ENCODE measurements around the gene PLA1A.
A peak's percentile ranks its signal among the peaks of the same experiment; 100 is the strongest.

Gene PLA1A

GRCh38 chr3:119630128-119630879 is 32.6 kb downstream of the PLA1A start:
- no peak overlapping the region for H3K27ac ChIP-seq (ENCODE audit: low read depth, low read length)
- H3K4me3 ChIP-seq (ENCODE audit: low read depth in 1 of 2, low read length in 2 of 2) = no peak overlapping the region
- no peaks in the 10 kb centered on the region for H3K9me3 ChIP-seq (ENCODE audit: low read length)
- no peaks in the 10 kb centered on the region for H3K36me3 ChIP-seq (ENCODE audit: insufficient read depth, low read length)
- H3K27me3 ChIP-seq (ENCODE audit: control insufficient read depth in 1 of 2, insufficient read depth in 2 of 2, low read length in 2 of 2) = no peaks in the 10 kb centered on the region
- no peak overlapping the region for H3K9ac ChIP-seq (ENCODE audit: low read length)
- no peaks in the 10 kb centered on the region for H3K4me1 ChIP-seq (ENCODE audit: insufficient read depth, low read length)

GRCh38 chr3:119630880-119631329 is 33.2 kb downstream of the PLA1A start:
- H3K4me1 ChIP-seq (ENCODE audit: insufficient read depth, low read length) = peaks cover under 1% of the 10 kb centered on the region
- H3K27ac ChIP-seq (ENCODE audit: low read depth, low read length) = no peak overlapping the region
- H3K9ac ChIP-seq (ENCODE audit: low read length) = no peak overlapping the region

DNA sequence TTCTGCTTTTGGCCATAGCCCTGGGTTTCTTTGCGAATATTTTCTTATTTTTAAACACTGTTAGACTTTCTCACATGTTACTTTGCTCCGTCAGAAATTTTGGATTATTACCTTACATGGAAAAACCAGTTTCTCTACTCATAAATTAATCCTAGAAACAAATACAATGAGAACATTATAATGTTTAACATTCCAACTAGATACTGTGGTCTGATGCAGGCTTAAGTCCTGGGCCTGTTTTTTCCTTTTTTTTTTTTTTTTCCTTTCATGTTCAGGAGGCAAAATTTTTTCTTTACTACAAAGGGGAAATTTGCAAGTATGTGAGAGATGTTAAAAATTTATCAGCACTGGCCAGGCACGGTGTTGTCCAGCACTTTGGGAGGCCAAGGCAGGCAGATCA is 33.8 kb downstream of the PLA1A start:
- Histone ChIP-seq H3K27ac (ENCODE audit: low read depth, low read length) (no peak overlapping the region), H3K36me3 (ENCODE audit: insufficient read depth, low read length) (no peaks in the 10 kb centered on the region), H3K4me1 (ENCODE audit: insufficient read depth, low read length) (peaks cover 5% of the 10 kb centered on the region), H3K9me3 (ENCODE audit: low read length) (no peaks in the 10 kb centered on the region), H3K27me3 (ENCODE audit: control insufficient read depth in 1 of 2, insufficient read depth in 2 of 2, low read length in 2 of 2) (no peaks in the 10 kb centered on the region), H3K4me3 (ENCODE audit: low read depth in 1 of 2, low read length in 2 of 2) (no peak overlapping the region), H3K9ac (ENCODE audit: low read length) (no peak overlapping the region)

More at GRCh38 chr3:119630880-119631329, 33.2 kb downstream of the PLA1A start:
- Histone ChIP-seq H3K36me3 (ENCODE audit: insufficient read depth, low read length) (no peaks in the 10 kb centered on the region), H3K4me3 (ENCODE audit: low read depth in 1 of 2, low read length in 2 of 2) (no peak overlapping the region), H3K9me3 (ENCODE audit: low read length) (no peaks in the 10 kb centered on the region), H3K27me3 (ENCODE audit: control insufficient read depth in 1 of 2, insufficient read depth in 2 of 2, low read length in 2 of 2) (no peaks in the 10 kb centered on the region)

GRCh38 chr3:119632216-119632615 is 34.5 kb downstream of the PLA1A start:
- Histone ChIP-seq H3K27ac (ENCODE audit: low read depth, low read length) (no peak overlapping the region), H3K4me1 (ENCODE audit: insufficient read depth, low read length) (peaks cover 5% of the 10 kb centered on the region)

DNA sequence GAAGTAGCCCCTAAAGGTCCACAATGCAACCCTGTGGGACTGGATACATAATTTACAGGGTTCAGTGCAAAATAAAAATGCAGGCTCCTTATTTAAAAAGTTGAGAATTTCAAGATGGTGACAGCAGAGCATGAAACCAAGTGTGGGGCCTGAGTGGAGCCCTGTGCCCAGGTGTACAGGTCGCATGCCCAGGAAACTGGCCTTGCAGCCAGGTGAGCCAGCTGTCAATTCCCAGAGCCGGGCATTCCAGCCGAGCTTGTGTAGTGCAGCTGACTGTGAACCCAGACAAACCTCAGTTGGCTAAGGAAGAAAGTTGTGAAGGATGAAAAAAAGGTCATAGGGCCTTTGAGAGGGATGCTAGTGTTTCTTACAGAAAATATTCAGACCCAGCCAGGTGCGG is 35.1 kb downstream of the PLA1A start:
- no peak overlapping the region for H3K9ac ChIP-seq (ENCODE audit: low read length)
- peaks cover 9% of the 10 kb centered on the region for H3K4me1 ChIP-seq (ENCODE audit: insufficient read depth, low read length)
- no peak overlapping the region for H3K4me3 ChIP-seq (ENCODE audit: low read depth in 1 of 2, low read length in 2 of 2)
- no peak overlapping the region for H3K27ac ChIP-seq (ENCODE audit: low read depth, low read length)
- peaks cover 5% of the 10 kb centered on the region for H3K36me3 ChIP-seq (ENCODE audit: insufficient read depth, low read length)
- no peaks in the 10 kb centered on the region for H3K9me3 ChIP-seq (ENCODE audit: low read length)
- no peaks in the 10 kb centered on the region for H3K27me3 ChIP-seq (ENCODE audit: control insufficient read depth in 1 of 2, insufficient read depth in 2 of 2, low read length in 2 of 2)

More at GRCh38 chr3:119632216-119632615, 34.5 kb downstream of the PLA1A start:
- no peaks in the 10 kb centered on the region for H3K27me3 ChIP-seq (ENCODE audit: control insufficient read depth in 1 of 2, insufficient read depth in 2 of 2, low read length in 2 of 2)
- H3K36me3 ChIP-seq (ENCODE audit: insufficient read depth, low read length) = peaks cover 4% of the 10 kb centered on the region
- no peaks in the 10 kb centered on the region for H3K9me3 ChIP-seq (ENCODE audit: low read length)
- no peak overlapping the region for H3K9ac ChIP-seq (ENCODE audit: low read length)
- no peak overlapping the region for H3K4me3 ChIP-seq (ENCODE audit: low read depth in 1 of 2, low read length in 2 of 2)

GRCh38 chr3:119635719-119636118 is 38.0 kb downstream of the PLA1A start:
- Histone ChIP-seq H3K27ac (ENCODE audit: low read depth, low read length) (no peak overlapping the region), H3K27me3 (ENCODE audit: control insufficient read depth in 1 of 2, insufficient read depth in 2 of 2, low read length in 2 of 2) (no peaks in the 10 kb centered on the region)

GRCh38 chr3:119636249-119636648 is 38.6 kb downstream of the PLA1A start:
- Histone ChIP-seq H3K9ac (ENCODE audit: low read length) (no peak overlapping the region), H3K27ac (ENCODE audit: low read depth, low read length) (no peak overlapping the region), H3K4me3 (ENCODE audit: low read depth in 1 of 2, low read length in 2 of 2) (no peak overlapping the region), H3K4me1 (ENCODE audit: insufficient read depth, low read length) (peaks cover 9% of the 10 kb centered on the region), H3K27me3 (ENCODE audit: control insufficient read depth in 1 of 2, insufficient read depth in 2 of 2, low read length in 2 of 2) (no peaks in the 10 kb centered on the region), H3K9me3 (ENCODE audit: low read length) (no peaks in the 10 kb centered on the region), H3K36me3 (ENCODE audit: insufficient read depth, low read length) (peaks cover 15% of the 10 kb centered on the region)

More at GRCh38 chr3:119635719-119636118, 38.0 kb downstream of the PLA1A start:
- Histone ChIP-seq H3K4me3 (ENCODE audit: low read depth in 1 of 2, low read length in 2 of 2) (no peak overlapping the region), H3K36me3 (ENCODE audit: insufficient read depth, low read length) (peaks cover 11% of the 10 kb centered on the region), H3K4me1 (ENCODE audit: insufficient read depth, low read length) (peaks cover 9% of the 10 kb centered on the region), H3K9ac (ENCODE audit: low read length) (no peak overlapping the region), H3K9me3 (ENCODE audit: low read length) (no peaks in the 10 kb centered on the region)

GRCh38 chr3:119636891-119637611 is 39.4 kb downstream of the PLA1A start:
- no peaks in the 10 kb centered on the region for H3K9me3 ChIP-seq (ENCODE audit: low read length)
- H3K4me3 ChIP-seq (ENCODE audit: low read depth in 1 of 2, low read length in 2 of 2) = no peak overlapping the region
- H3K36me3 ChIP-seq (ENCODE audit: insufficient read depth, low read length) = peaks cover 20% of the 10 kb centered on the region
- H3K4me1 ChIP-seq (ENCODE audit: insufficient read depth, low read length) = peaks cover 9% of the 10 kb centered on the region
- H3K27me3 ChIP-seq (ENCODE audit: control insufficient read depth in 1 of 2, insufficient read depth in 2 of 2, low read length in 2 of 2) = no peaks in the 10 kb centered on the region
- peak overlapping the region; percentile 51 for H3K27ac ChIP-seq (ENCODE audit: low read depth, low read length)
- no peak overlapping the region for H3K9ac ChIP-seq (ENCODE audit: low read length)

GRCh38 chr3:119637679-119638477 is 40.2 kb downstream of the PLA1A start:
- Histone ChIP-seq H3K9ac (ENCODE audit: low read length) (no peak overlapping the region), H3K9me3 (ENCODE audit: low read length) (no peaks in the 10 kb centered on the region), H3K27ac (ENCODE audit: low read depth, low read length) (peak overlapping the region; percentile 51), H3K4me1 (ENCODE audit: insufficient read depth, low read length) (peaks cover 9% of the 10 kb centered on the region), H3K4me3 (ENCODE audit: low read depth in 1 of 2, low read length in 2 of 2) (no peak overlapping the region), H3K27me3 (ENCODE audit: control insufficient read depth in 1 of 2, insufficient read depth in 2 of 2, low read length in 2 of 2) (no peaks in the 10 kb centered on the region), H3K36me3 (ENCODE audit: insufficient read depth, low read length) (peaks cover 29% of the 10 kb centered on the region)

GRCh38 chr3:119639494-119640350 is 42.0 kb downstream of the PLA1A start:
- no peaks in the 10 kb centered on the region for H3K27me3 ChIP-seq (ENCODE audit: control insufficient read depth in 1 of 2, insufficient read depth in 2 of 2, low read length in 2 of 2)
- peak overlapping the region; percentile 7 for H3K27ac ChIP-seq (ENCODE audit: low read depth, low read length)
- no peak overlapping the region for H3K9ac ChIP-seq (ENCODE audit: low read length)
- H3K36me3 ChIP-seq (ENCODE audit: insufficient read depth, low read length) = peaks cover 35% of the 10 kb centered on the region
- H3K4me3 ChIP-seq (ENCODE audit: low read depth in 1 of 2, low read length in 2 of 2) = no peak overlapping the region
- peaks cover 14% of the 10 kb centered on the region for H3K4me1 ChIP-seq (ENCODE audit: insufficient read depth, low read length)
- H3K9me3 ChIP-seq (ENCODE audit: low read length) = no peaks in the 10 kb centered on the region

All from muscle layer of colon (tissue), 2 donors.